HG02571 (cell line): ENCODE data around the gene PRR19.
"Not testable (repeated sequence)": the region's sequence is repeated elsewhere in the genome, so short reads cannot be mapped to it uniquely, and the experiment has no call there.

ENCODE experiments used
- ATAC-seq: cut with Tn5 transposase; IDR thresholded peaks from one replicate; pipeline ENCODE4 v1.9.1; 2021; ENCODE audit warnings: mild to moderate bottlenecking, moderate library complexity; ENCODE audit not compliant: unreplicated experiment

Gene PRR19, protein sequence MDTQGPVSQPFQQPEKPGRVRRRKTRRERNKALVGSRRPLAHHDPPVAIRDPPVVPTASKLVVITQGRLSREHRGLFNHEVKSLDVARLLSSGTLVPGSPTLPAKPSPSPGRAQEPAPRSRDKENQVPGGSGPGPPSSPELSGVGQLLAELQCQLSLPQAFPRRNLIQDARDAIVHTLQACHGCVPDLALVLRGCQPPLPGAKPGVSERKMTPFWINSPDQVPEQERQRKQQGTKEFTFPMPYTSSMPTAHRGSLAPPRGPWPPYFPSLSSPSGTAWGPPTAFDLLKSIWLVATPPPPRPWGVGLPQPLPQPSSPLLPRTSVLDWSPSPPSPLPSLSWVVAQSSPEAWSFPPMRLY

DNA sequence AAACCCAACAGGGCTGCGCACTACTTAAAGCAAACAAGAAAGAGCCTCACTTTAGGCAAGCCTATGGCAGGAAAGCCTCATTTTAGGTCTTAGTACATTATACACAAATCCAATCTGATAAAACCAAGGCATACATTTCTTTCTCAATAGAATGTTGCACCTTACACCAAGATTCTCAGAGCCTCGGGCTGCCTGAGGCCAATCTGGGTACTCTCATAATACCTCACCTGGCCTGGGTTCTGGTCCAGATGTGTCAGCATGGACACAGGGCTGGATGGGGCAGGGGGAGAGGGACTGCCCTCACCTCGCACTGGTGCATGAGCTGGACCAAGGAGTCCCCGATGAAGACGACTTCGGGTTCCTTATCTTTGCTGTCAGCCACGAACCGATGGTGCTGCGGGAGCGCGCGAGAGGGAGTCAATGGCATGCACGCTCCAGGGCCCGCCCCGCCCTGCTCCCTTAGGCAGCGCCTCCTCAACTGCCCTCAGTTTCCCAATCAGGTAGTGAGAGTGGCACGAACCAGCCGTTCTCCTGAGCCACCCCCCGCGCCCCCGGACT is at the start of gene PRR19:
Gene PRR19, plus strand, starts transcription at position 487 of the 558 bp plus-strand sequence. CDS start 7,453 bp downstream, outside the sequence.
- ATAC-seq: no peak

DNA sequence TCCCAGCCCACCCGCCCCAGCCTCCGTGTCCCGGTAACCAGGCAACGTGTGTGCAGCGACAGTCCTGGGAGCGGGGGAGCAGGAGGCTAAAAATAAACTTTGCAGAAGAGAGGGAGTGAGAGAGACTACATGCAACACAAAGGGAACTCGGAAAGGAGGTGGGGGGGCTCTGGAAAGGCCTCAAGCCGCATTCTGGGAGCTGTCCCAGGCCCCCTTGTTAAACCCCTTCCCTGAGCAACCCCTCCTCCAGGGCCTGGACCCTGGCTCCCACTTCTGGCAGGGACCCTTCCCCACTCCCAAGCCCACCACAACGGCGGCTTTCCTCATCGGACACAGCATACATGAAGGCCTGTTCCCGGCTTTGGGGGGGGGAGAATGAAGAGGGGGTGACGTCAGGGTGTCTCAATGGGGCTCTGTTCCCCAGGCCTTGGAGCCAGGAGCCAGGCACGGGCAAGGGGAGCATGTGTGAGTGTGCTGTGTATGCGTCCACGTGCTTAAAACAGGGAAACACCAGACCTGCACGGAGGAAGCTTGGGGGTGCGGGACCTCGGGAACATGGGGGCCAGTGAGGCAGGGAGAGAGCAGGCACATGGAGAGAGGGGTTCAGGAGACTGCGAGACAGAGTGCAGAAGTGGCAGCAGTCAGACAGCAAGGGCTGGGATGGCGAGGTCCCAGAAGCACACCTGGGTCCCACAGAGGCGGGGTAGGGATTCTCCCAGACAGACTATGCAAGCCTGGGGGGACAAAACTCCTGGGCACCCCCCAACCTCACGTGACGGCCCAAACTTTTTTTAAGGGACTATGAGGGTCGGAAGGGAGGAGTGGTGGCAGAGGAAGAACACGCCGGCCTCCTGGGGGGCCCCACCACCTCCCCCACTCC is 49.3 kb upstream of the PRR19 start:
- no peak for ATAC-seq

DNA sequence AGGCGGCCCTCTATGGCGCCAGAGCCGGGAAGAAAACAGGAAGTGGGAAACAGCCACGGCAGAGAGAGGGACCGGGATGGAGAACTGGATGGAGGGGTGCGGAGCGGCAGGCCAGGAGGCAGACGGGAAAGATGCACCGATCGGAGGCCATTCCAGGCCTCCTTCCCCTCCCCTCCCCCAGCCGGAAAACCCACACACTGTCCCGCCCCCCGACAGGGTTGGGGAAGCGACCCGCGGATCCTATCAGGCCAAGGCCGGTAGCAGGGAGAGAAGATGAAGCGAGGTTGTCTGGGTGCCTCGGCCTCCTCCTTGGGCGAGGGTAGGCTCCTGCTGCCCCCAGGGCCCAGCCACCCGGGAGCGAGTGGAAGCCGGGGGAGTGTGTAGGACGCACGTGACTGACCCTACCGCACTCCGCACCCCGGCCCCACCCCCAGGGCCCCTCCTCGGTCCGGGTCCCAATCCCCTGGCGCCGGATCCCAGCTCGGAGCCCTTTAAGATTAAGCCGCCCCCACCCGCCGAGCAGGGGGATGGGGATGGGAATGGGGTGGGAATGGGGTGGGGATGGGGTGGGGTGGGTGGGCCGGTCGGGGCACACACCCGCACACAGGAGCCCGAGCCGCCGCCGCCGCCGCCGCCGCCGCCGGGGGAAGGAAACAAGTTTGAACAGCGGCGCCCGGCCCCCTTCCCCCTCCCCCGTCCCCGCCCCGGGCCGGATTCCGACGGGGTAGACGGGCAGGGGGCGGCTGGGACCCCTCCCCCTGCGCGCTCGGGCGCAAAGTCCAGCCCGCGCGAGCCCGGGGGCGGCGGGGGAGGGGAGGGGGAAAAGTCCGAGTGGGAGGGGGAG is 48.5 kb upstream of the PRR19 start:
- ATAC-seq: no peak

DNA sequence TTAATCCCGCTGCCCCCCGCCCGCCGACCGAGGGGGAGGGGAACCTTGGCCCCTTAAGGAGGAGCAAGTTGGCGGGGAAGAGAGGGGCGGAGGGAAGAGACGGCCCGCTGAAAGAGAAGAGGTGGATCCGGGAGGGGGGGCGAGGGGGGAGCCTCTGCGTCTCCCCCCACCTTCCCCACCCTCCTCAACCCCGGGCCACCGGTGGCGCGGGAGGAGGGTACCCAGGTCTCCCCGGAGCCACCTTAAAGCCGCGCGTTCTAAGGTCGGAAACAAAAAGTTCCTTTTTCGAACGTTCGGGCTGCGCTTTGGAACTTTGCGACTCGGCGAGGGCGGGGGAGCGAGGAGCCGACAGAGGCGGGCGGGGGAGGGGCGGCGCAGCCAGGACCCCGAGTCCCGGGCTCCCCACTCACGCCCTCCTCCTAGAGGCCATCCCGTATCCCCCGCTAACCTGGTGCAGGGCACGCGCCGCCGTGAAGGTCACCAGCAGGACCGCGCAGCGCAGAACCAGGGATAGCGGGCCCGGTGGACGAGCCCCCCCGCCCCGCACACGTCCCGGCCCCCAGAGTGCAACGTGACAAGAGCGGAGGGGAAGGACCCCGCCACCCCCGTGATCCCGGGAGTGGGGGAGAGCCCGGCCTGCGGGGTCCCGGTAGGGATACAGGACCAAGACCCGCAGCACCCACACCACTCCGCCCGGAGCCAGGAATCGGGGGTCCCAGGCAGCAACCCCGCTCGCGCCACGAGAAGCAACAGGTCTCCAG is 47.7 kb upstream of the PRR19 start:
- ATAC-seq: no peak

DNA sequence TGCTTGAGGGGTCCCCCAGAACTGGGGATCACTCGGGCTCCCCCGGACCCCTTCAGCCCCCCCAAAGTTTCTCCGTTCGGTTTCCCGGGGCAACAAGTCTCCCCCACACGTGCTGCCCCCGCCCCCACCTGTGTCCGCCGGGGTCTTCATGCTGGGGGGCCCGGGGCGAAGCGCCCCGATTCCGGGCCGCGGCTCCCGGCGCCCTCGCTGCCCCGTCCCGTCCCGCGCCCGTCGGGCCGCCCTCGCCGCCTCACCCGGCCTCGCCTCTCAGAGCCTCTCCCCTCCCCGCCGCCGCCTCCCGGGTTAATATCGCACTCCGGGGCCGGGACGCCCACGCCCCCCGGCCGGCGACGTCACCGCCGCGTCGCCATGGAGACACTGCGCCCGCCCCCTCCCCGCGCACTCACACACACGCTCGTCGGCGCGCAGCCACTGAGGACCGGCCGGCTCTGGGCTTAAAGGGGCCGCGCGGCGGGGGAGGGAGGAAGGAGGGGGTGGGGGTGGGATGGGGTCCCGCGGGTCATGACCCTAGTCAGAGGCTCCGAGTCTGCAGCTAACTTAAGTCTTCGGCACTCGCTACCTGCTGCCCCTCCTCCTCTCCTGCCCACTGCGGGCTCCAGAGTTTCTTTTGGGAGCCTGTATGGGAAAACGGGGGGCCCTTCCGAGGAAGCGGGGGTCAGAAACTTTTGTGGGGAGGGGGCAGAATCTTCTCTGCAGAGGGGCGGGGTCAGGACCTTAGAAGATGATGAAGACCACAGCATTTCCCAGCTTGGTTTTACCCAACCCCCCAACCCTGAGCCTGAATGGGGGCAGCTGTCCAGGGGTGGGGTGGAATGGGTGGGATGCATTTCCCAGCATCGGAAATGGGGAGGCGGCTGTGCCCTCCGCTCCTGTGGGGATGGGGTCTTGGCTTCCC is 46.8 kb upstream of the PRR19 start, which contains the start of gene ERF:
Gene ERF, minus strand, starts transcription at position 279 of the 916 bp plus-strand sequence. Its CDS starts 129 bp downstream, at position 150.
- peak; percentile 55 for ATAC-seq

DNA sequence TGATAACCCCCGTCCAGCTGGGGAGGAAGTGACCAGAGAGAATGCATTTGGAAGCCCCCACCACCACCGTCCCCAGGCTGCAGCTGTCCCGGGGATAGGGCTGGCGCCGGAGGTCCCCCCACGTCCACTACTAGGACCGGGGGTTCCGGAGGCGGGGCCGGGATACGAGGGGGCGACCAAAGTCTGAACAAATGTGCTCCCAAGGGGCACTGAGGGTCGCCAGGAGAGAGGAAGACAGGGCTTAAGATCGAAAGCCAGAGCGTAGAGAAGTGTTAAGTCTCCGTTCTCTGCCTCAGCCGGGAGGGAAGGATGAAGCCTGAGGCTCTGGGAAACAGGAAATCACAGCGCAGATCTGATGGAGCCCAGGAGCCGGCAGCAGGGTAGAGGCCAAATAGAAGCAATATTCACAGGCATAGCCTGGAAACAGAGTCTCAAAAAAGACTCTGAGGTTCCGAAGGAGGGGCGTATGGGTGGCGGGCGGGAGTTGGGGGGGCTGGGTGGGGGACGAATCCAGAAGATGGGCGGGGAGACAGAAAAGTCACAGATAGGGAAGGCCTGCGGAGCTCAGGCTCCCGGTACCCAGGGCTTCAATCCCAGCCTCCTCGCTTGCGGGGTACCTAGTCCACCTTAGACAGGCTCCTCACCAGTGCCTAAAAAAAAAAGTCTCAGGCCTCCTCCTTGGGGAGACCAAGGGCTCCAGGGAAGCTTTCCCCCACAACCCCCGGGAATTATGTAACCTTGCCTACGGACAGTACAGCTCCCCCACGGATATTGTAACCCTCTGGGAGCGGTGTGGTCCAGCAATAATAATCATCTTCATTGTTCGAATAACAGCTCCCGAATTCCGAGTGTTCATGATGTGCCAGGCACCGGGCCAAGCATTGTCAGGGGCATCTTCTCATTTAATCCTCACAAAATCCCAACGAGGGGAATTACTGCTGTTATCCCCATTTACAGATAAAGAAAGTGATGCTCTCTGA is 45.9 kb upstream of the PRR19 start:
- ATAC-seq: no peak

DNA sequence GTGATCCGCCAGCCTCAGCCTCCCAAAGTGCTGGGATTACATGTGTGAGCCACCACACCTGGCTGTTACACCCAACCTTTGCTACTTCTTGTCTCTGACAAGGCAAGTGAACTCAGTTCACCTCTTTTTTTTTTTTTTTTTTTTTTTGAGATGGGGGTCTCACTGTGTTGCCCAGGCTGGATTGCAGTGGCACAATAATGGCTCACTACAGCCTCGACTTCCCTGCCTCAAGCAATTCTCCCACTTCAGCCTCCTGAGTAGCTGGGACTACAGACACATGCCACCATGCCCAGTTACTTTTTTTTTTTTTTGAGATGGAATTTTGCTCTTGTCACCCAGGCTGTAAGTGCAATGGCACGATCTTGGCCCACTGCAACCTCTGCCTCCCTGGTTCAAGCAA is 44.1 kb upstream of the PRR19 start:
- ATAC-seq: not testable (repeated sequence)

DNA sequence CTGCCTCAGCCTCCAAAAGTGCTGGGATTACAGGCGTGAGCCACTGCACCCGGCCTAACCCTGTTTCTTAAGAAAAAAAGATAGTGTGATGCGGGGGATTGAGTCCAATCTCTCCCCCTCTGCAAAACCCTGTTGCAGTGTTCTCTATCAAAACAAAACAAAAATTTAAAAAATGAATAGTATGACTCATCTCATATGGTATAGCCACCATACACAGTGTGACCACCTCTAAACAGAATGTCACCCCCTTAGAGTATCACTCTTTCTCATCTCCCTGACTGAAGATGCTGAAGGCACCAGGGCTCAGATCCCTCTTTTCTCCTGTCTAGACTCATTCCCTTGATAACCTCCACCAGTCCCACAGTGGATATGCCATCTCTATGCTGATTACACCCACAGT is 40.2 kb upstream of the PRR19 start:
- no peak for ATAC-seq

DNA sequence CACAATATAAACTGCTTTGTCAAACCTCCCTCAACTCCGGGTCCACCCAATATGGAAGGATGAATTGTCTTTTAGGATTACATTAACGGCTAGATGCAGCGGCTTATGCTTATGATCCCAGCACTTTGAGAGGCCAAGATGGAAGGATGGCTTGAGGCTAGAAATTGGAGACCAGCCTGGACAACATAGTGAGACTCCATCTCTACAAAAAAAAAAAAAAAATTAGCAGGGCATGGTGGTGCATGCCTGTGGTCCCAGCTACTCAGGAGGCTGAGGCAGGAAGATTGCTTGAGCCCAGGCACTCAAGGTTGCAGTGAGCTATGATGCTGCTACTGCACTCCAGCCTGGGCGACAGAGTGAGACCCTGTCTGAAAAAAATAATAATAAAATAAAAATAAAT is 35.8 kb upstream of the PRR19 start:
- not testable (repeated sequence) for ATAC-seq

DNA sequence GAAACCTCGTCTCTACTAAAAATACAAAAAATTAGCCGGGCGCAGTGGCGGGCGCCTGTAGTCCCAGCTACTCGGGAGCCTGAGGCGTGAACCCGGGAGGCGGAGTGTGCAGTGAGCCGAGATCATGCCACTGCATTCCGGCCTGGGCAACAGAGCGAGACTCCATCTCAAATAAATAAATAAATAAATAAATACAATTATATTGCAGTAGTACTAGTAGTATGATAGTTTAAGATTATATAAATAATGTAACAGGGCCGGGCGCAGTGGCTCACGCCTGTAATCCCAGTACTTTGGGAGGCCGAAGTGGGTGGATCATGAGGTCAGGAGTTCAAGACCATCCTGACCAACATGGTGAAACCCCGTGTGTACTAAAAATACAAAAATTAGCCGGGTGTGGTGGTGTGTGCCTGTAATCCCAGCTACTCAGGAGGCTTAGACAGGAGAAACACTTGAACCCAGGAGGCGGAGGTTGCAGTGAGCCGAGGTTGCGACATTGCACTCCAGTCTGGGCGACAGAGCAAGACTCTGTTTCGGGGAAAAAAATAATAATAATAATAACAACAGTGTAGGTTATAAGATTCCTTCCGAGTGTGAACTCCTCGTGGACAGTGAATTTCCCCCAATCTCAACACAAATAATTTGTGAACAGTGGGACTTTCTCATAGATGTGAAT is 34.9 kb upstream of the PRR19 start:
- ATAC-seq: not testable (repeated sequence)

DNA sequence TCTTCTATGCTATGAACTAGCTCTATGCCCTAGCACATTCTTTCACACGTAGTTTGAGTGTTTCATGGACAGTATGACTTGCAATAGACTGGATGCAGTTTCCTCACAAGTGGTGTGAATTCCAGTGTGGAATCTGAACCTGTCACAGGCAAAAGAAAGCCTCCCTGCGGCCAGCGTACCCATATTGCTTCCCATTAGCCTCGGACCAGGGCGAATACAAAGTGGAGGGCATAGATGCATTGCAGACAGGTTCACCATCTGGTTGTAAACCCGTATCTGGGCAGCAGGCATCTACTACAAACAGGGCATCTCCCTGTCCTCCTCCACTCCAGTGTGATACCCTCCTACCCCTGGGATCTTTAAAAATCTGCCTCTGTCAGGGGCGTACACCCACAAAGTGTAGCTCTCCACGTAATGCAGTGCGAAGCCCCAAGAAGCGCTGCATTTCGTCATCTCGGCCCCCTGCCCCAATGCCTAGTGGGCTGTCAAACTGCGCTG is 34.2 kb upstream of the PRR19 start:
- no peak for ATAC-seq

DNA sequence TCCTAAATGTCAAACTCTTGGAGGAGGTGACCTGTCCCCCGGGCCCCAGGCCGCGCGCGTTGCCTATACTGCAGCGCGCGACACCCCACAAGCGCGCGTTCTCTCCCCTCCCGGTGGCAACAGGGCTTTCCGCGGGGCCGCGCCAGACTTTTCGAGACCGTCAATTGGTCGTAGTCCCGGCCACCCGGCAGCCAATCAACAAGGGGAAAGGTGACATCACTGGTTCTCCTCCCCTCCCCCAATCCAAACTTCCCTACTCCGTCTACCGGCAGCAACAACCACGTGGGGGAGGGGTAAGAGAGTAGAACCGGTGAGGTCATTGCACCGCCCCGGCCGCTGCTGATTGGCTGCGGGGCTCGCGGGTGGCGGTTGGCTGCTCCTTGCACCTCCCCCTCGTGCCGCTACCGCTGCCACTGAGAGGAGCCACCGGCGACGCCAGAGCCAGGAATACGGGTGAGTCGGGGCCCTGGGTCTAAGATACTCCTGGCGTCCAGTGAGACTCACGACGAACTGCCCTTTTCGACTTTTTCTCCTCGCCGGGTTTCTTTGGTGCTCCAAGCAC is 33.7 kb upstream of the PRR19 start:
- peak; percentile 49 for ATAC-seq

DNA sequence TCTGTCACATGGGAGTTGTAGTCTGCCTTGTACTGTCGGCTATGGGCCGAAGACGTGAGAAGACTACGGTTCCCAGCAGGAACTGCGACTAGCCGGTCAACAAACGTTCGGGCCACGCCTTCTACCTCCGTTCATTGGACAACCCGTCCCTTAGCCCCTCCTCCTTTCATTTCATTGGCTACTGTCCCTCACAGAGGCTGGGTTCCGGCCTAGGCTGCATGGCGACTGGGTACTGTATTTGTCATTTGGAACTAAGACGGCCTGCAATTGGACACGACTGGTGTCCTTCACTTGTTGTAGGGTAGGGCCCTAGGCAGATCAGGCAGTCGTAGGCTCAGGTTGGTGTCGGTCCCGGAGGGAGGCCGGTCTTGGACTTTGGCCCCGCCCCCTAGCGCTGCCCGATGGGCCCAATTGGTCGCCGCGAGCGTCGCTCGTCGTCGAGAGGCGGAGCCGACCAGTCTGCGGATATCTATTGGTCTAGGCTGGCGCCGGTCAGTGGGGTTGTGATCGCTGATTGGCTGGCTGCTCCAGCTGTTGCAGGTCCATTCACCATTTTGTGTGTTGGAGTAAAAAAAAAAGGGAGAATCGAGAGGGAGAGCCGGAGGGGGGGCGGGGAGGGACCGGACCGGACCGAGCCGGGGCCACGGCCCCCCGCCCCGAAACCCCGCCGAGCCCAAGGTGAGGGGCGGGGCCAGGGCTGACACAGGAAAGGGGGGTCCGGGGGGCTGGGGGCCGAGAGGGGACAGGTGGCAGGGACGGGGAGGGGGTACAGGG is 33.0 kb upstream of the PRR19 start, which contains the start of gene CIC:
Gene CIC, plus strand, starts transcription at position 549 of the 774 bp plus-strand sequence. CDS start 2,532 bp downstream, outside the sequence.
- peak; percentile 73 for ATAC-seq

DNA sequence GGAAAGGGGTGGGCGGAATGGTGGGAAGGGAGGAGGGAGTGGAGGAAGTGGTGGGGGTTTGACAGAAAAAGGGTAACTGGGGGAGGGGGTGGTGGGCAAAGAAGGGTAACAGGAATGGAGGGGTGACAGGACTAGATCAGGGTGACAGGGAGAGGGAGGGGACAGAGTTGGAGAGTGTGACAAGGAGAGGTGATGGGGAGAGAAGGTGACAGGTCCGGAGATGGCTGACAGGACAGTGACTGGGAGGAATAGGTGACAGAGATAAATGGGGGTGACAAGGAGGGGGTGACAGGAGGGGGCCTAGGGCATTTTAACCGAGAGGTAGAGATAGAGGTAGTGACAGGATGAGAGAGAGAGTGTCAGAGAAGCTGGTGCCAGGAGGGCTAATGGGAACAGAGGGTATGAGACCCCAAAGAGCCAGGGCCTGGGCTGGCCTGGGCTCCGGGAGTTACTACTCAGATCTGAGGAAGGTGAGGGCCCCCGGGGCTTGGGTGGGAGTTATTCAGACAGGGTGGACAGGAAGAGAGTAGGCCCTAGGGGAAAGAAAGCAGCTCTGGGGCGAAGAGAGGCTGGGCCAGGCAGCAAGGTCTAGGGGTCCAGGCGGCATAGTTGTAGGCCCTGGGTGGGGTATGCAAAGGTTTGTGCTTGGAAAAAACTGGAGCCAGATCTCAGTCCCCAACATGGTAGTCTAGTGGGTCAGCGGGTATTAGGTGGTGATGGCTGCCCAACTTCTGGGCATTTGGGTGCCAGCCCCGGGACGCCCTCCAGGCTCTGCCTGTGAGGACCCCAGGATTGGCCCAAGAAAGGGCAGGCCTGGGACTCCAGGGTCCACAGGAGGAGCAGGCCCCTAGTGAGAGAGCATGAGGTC is 32.2 kb upstream of the PRR19 start:
- no peak for ATAC-seq
